ENCODE data around the gene COL13A1.

The COL13A1 gene

DNA sequence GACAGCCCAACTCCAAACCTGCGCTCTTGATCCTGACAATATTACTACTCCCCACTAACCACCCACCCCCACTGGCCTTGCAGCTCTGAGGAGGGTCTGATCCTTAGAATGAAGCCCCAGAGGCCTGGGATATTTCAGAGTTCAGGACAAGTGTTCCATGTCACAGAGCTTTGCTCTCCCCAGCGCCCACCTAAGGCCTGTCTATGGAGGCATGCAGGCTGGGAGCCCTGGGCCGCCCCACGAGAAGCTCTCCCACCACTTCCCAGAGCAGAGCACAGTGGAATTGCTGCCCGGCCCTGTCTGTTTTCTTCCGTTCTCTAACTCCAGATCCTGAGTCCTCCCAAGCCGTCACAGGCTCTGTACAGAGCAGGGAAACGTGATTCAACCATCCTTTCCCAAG is 74.6 kb downstream of the COL13A1 start:
- no peak for TF ChIP-seq EZH2 (IDR thresholded peaks at IDR 0.05; ENCODE audit: borderline replicate concordance, low read length)
- TF ChIP-seq, protein P1, sequence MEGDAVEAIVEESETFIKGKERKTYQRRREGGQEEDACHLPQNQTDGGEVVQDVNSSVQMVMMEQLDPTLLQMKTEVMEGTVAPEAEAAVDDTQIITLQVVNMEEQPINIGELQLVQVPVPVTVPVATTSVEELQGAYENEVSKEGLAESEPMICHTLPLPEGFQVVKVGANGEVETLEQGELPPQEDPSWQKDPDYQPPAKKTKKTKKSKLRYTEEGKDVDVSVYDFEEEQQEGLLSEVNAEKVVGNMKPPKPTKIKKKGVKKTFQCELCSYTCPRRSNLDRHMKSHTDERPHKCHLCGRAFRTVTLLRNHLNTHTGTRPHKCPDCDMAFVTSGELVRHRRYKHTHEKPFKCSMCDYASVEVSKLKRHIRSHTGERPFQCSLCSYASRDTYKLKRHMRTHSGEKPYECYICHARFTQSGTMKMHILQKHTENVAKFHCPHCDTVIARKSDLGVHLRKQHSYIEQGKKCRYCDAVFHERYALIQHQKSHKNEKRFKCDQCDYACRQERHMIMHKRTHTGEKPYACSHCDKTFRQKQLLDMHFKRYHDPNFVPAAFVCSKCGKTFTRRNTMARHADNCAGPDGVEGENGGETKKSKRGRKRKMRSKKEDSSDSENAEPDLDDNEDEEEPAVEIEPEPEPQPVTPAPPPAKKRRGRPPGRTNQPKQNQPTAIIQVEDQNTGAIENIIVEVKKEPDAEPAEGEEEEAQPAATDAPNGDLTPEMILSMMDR (IDR thresholded peaks at IDR 0.05; ENCODE audit: low read length): no peak
- H3K36me3 ChIP-seq (ENCODE audit: insufficient read depth, low read length): no peaks in the 10 kb centered on the region
- H3K27ac ChIP-seq (ENCODE audit: low read depth, low read length, poor library complexity, severe bottlenecking): no peak overlapping the region
- no peak overlapping the region for H3K9ac ChIP-seq (ENCODE audit: low read length)
- H2AFZ ChIP-seq (ENCODE audit: low read length): no peak overlapping the region
- H4K20me1 ChIP-seq (ENCODE audit: insufficient read depth, low read length): no peaks in the 10 kb centered on the region
- H3K4me1 ChIP-seq (ENCODE audit: insufficient read depth, low read length, severe bottlenecking): no peaks in the 10 kb centered on the region
- no peaks in the 10 kb centered on the region for H3F3A ChIP-seq (ENCODE audit: insufficient read depth, low read length)
- H3K79me2 ChIP-seq (ENCODE audit: insufficient read depth, low read length): no peaks in the 10 kb centered on the region
- no peaks in the 10 kb centered on the region; the same call in 1 of the 2 replicates for H3K27me3 ChIP-seq (ENCODE audit: insufficient read depth, low read length)
- no peaks in the 10 kb centered on the region for H3K9me2 ChIP-seq (ENCODE audit: low read depth, low read length)
- H3K4me2 ChIP-seq (ENCODE audit: low read length): no peak overlapping the region
- H3K9me3 ChIP-seq (ENCODE audit: low read length): no peaks in the 10 kb centered on the region
- no peak overlapping the region for H3K4me3 ChIP-seq (ENCODE audit: low read depth, low read length, poor library complexity, severe bottlenecking)

DNA sequence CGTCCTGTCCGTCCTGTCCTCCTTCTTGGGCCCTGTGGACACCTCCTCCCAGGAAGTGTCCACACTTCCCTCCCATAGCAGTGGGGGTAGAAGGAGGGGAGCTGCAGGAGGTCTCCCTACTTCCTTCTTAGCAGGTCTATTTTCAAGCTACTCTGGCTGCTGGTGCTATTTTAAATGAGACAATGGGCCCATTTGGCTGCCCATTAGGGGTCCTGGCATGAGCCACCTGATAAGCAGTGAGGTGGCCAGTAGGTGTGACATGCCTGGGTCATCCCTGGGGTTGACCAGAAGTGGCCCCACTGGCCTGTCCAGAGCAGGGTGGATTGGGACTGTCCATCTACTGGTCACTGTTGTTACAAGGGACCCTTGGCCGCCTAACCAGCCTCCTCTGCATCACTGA is 75.2 kb downstream of the COL13A1 start:
- Histone ChIP-seq H3F3A (ENCODE audit: insufficient read depth, low read length) (no peaks in the 10 kb centered on the region), H3K79me2 (ENCODE audit: insufficient read depth, low read length) (no peaks in the 10 kb centered on the region), H3K27ac (ENCODE audit: low read depth, low read length, poor library complexity, severe bottlenecking) (no peak overlapping the region), H4K20me1 (ENCODE audit: insufficient read depth, low read length) (no peaks in the 10 kb centered on the region), H3K9ac (ENCODE audit: low read length) (no peak overlapping the region), H3K4me1 (ENCODE audit: insufficient read depth, low read length, severe bottlenecking) (no peaks in the 10 kb centered on the region), H3K9me3 (ENCODE audit: low read length) (no peaks in the 10 kb centered on the region), H2AFZ (ENCODE audit: low read length) (no peak overlapping the region), H3K9me2 (ENCODE audit: low read depth, low read length) (no peaks in the 10 kb centered on the region), H3K4me3 (ENCODE audit: low read depth, low read length, poor library complexity, severe bottlenecking) (no peak overlapping the region), H3K36me3 (ENCODE audit: insufficient read depth, low read length) (no peaks in the 10 kb centered on the region), H3K4me2 (ENCODE audit: low read length) (no peak overlapping the region), H3K27me3 (ENCODE audit: insufficient read depth, low read length) (no peaks in the 10 kb centered on the region; the same call in 1 of the 2 replicates)
- TF ChIP-seq, protein P1 (IDR thresholded peaks at IDR 0.05; ENCODE audit: low read length): no peak

DNA sequence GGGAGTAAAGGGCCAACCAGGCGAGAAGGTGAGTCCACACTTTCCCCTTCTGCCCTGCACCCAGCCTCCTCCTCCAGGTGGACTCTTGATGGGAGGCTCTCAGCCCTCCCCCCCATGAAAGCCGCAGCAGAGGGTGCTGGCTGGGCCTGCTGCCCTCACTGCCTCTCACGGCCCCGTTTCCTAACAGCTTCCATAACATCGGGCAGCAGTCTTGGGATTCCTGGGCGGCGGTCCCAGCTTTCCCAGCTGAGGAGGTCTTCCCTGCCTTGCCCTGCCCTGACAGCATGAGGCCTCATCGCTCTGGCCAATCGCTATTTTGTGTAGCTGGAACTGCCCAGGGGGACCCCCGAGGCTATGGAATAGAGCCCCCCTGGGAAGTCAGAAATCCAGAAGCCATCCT is 76.3 kb downstream of the COL13A1 start:
- Histone ChIP-seq H3K79me2 (ENCODE audit: insufficient read depth, low read length) (no peaks in the 10 kb centered on the region), H3K4me2 (ENCODE audit: low read length) (no peak overlapping the region), H3K36me3 (ENCODE audit: insufficient read depth, low read length) (no peaks in the 10 kb centered on the region), H3F3A (ENCODE audit: insufficient read depth, low read length) (no peaks in the 10 kb centered on the region), H3K27me3 (ENCODE audit: insufficient read depth, low read length) (no peaks in the 10 kb centered on the region; the same call in 1 of the 2 replicates), H2AFZ (ENCODE audit: low read length) (no peak overlapping the region), H3K4me3 (ENCODE audit: low read depth, low read length, poor library complexity, severe bottlenecking) (no peak overlapping the region), H4K20me1 (ENCODE audit: insufficient read depth, low read length) (no peaks in the 10 kb centered on the region), H3K9me3 (ENCODE audit: low read length) (no peaks in the 10 kb centered on the region), H3K27ac (ENCODE audit: low read depth, low read length, poor library complexity, severe bottlenecking) (no peak overlapping the region), H3K4me1 (ENCODE audit: insufficient read depth, low read length, severe bottlenecking) (no peaks in the 10 kb centered on the region), H3K9ac (ENCODE audit: low read length) (no peak overlapping the region), H3K9me2 (ENCODE audit: low read depth, low read length) (no peaks in the 10 kb centered on the region)
- TF ChIP-seq, protein P1 (IDR thresholded peaks at IDR 0.05; ENCODE audit: low read length): no peak
- TF ChIP-seq EZH2 (IDR thresholded peaks at IDR 0.05; ENCODE audit: borderline replicate concordance, low read length): no peak
